DND-41 (cell line): ENCODE measurements around the gene PDLIM4.
A peak's percentile ranks its signal among the peaks of the same experiment; 100 is the strongest.

Experiments
- ATAC-seq: fragments of 200-7000 bp; cut with Tn5 transposase; 3 replicates; pipeline ENCODE4 v1.9.1; 2021; ENCODE audit warnings: low read depth; ENCODE audit not compliant: insufficient read depth
- DNase-seq: peaks from one replicate; pipeline ENCODE4 v3.0.0-alpha.2; 2020
- H2AFZ ChIP-seq: 2 replicates; pipeline ENCODE4 v1.6.0; 2012; ENCODE audit warnings: low read depth, low read length
- H3K27ac ChIP-seq: 2 replicates; pipeline ENCODE4 v1.5.1; 2012; ENCODE audit warnings: low read length, inconsistent platforms
- H3K27me3 ChIP-seq: fragments of 200-600 bp; sonication (generic); 2 replicates; pipeline ENCODE4 v1.6.0; 2012; ENCODE audit warnings: low read length, mild to moderate bottlenecking, inconsistent platforms; ENCODE audit not compliant: insufficient read depth, poor library complexity
- H3K36me3 ChIP-seq: 2 replicates; pipeline ENCODE4 v1.5.1; 2012; ENCODE audit warnings: low read length, inconsistent platforms; ENCODE audit not compliant: insufficient read depth
- H3K4me1 ChIP-seq: 2 replicates; pipeline ENCODE4 v1.5.1; 2012; ENCODE audit warnings: mild to moderate bottlenecking, low read length; ENCODE audit not compliant: insufficient read depth
- H3K4me2 ChIP-seq: 2 replicates; pipeline ENCODE4 v1.6.0; 2012; ENCODE audit warnings: mild to moderate bottlenecking, moderate library complexity, low read length, inconsistent platforms; ENCODE audit not compliant: insufficient read depth
- H3K4me3 ChIP-seq, 2 experiments: fragments of 200-600 bp in 1 of 2; shearing (Covaris generic) in 1 of 2; 2 replicates each; pipeline ENCODE4 v1.5.1; 2012 to 2016; ENCODE audit warnings: inconsistent platforms in 2 of 2, low read length in 2 of 2, mild to moderate bottlenecking in 2 of 2, low read depth in 1 of 2, moderate library complexity in 1 of 2
- H3K79me2 ChIP-seq: 2 replicates; pipeline ENCODE4 v1.6.0; 2012; ENCODE audit warnings: low read length, inconsistent platforms; ENCODE audit not compliant: insufficient read depth
- H3K9ac ChIP-seq: 2 replicates; pipeline ENCODE4 v1.6.0; 2012; ENCODE audit warnings: low read depth, mild to moderate bottlenecking, inconsistent platforms, low read length, moderate library complexity
- H3K9me3 ChIP-seq: 2 replicates; pipeline ENCODE4 v1.5.1; 2012; ENCODE audit warnings: low read length, moderate library complexity, mild to moderate bottlenecking, inconsistent platforms; ENCODE audit not compliant: insufficient read depth, severe bottlenecking
- H4K20me1 ChIP-seq: 2 replicates; pipeline ENCODE4 v1.6.0; 2012; ENCODE audit warnings: low read length; ENCODE audit not compliant: insufficient read depth
- EZH2 ChIP-seq: IDR thresholded peaks from 3 replicates; pipeline ENCODE4 v1.6.1; 2012; ENCODE audit warnings: borderline replicate concordance, low read depth, mild to moderate bottlenecking, moderate library complexity, low read length, inconsistent platforms; ENCODE audit not compliant: severe bottlenecking
- TF ChIP-seq, protein P1 (sequence below): IDR thresholded peaks from 2 replicates; pipeline ENCODE4 v1.5.1; 2012; ENCODE audit warnings: borderline replicate concordance, low read length, moderate library complexity, mild to moderate bottlenecking; ENCODE audit not compliant: poor library complexity, severe bottlenecking; ENCODE audit errors: extremely low read depth

The PDLIM4 gene

DNA sequence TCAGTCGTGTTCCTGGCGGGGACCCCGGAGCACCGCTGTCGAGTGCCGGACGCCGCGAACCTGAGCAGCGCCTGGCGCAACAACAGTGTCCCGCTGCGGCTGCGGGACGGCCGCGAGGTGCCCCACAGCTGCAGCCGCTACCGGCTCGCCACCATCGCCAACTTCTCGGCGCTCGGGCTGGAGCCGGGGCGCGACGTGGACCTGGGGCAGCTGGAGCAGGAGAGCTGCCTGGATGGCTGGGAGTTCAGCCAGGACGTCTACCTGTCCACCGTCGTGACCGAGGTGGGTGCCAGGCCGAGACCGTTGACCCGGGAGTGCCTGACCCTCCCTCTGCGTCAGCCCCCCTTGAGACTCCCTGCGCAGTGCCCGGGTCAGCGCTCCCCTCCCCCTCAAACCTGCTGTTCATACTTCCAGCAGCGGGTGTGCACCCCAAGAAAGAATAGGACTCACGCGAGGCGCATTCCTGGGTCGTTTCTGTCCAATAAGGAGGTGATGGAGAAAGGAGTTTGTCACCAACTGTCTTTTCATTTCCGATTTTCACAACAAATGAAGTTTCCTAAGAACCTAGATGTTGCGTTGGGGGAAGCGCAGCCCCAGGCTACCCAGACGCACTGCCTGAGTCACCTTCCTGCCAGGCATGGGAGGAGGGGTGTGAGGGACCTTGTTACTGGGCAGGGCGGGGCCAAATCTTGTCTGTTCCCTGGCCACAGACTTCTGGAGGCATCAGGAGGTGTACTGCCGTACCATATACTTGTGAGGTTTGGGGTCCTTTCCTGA, 37.4 kb downstream of the PDLIM4 start:
- peak overlapping the region; percentile 98 for H3K4me2 ChIP-seq
- peak overlapping the region; percentile 45 to 82; a peak in 3 of 4 replicates for H3K4me3 ChIP-seq
- H4K20me1 ChIP-seq = no peaks in the 10 kb centered on the region
- H2AFZ ChIP-seq = peak overlapping the region; percentile 98; the same call in 1 of the 2 replicates
- peaks cover 31% of the 10 kb centered on the region for H3K4me1 ChIP-seq
- H3K9ac ChIP-seq = peak overlapping the region; percentile 84
- no peak overlapping the region for H3K27ac ChIP-seq
- ATAC-seq (no peak), DNase-seq (peak; percentile 48)
- peaks cover 38% of the 10 kb centered on the region for H3K27me3 ChIP-seq
- no peaks in the 10 kb centered on the region for H3K36me3 ChIP-seq
- no peaks in the 10 kb centered on the region for H3K9me3 ChIP-seq
- peak; percentile 32 for TF ChIP-seq EZH2
- TF ChIP-seq, protein P1, sequence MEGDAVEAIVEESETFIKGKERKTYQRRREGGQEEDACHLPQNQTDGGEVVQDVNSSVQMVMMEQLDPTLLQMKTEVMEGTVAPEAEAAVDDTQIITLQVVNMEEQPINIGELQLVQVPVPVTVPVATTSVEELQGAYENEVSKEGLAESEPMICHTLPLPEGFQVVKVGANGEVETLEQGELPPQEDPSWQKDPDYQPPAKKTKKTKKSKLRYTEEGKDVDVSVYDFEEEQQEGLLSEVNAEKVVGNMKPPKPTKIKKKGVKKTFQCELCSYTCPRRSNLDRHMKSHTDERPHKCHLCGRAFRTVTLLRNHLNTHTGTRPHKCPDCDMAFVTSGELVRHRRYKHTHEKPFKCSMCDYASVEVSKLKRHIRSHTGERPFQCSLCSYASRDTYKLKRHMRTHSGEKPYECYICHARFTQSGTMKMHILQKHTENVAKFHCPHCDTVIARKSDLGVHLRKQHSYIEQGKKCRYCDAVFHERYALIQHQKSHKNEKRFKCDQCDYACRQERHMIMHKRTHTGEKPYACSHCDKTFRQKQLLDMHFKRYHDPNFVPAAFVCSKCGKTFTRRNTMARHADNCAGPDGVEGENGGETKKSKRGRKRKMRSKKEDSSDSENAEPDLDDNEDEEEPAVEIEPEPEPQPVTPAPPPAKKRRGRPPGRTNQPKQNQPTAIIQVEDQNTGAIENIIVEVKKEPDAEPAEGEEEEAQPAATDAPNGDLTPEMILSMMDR = no peak
- no peaks in the 10 kb centered on the region for H3K79me2 ChIP-seq

DNA sequence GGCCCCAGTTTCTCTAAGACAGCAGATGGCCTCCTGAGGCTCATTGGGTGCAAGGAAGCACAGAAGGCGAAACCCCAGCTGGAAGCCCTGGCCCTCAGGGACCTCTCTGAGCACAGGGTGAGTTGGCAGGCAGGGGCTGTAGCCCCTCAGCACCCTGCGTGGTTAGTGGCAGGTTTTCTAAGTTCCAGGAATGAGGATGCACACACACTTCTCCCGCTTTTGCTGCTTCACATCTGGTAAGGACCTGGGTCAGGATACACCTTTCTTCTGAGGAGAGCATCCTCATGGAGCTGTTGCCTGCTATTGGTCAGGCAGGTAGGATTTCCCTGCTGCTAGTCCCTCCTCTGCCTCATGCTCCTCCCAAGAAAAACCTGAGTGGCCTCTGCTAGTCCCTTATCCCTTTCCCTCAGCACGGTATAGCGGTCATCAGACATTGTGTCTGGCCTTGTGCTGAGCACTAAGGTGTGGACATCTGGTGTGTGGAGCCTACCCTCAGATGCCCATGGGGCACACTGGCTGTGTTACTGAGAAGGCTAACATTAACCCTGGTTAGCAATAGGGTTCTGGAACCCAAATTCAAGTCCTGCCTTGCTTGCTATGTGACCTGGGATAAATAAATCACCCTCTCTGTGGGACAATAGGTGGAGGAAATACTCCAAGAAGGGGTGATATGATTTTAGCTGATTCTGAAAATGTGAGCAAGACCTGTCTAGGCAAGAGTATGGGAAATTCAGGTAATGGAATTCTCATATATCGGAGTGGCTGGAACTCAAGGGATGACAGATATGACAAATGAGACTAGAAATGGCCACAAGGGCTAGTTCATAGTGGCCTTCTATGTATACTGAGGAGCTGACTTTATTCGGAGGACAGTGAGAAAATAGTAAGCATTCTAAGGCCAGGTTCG, 38.3 kb downstream of the PDLIM4 start:
- Histone ChIP-seq H3K9ac (no peak overlapping the region), H3K79me2 (no peaks in the 10 kb centered on the region), H3K4me1 (peaks cover 31% of the 10 kb centered on the region), H4K20me1 (no peaks in the 10 kb centered on the region), H3K9me3 (no peaks in the 10 kb centered on the region), H2AFZ (no peak overlapping the region), H3K27me3 (peaks cover 38% of the 10 kb centered on the region), H3K4me3 (peak overlapping the region in 1 of 2 experiments; percentile 82; a peak in 1 of 4 replicates), H3K36me3 (no peaks in the 10 kb centered on the region), H3K27ac (no peak overlapping the region), H3K4me2 (peak overlapping the region; percentile 98)
- TF ChIP-seq, protein P1 = no peak
- no peak for TF ChIP-seq EZH2
- ATAC-seq (no peak), DNase-seq (no peak)

DNA sequence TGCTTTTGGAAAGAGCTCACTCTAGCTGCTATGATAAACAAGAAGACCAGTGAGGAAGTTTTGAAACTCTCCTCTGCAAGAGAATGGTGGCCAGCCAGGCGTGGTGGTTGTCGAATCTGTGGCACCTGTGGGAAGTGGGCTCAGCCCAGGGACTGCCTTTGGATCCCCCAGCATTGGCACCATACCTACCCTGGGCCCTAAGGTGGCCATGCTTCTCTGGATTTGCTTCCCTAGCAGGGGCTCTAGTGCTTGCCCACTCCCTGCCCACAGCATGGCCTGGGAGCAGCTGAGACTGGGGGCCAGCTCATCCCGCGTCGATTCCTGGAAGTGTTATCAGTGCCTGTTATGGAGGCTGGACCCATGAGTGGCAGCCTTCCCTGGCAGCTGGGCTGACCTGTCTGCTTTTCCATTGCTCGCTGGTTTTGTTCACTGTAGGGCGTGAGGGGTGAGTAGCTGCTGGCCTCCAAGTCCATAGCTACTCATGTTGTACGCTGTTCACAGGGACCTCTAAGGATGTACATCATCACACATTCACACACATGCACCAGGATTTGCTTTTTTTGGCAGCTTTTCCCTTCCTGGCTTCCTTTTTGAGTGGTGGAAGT, 39.0 kb downstream of the PDLIM4 start:
- H3K4me1 ChIP-seq = peaks cover 31% of the 10 kb centered on the region
- DNase-seq (no peak), ATAC-seq (no peak)

More for the DNA sequence above, 39.0 kb downstream of the PDLIM4 start:
- Histone ChIP-seq H3K9ac (no peak overlapping the region), H3K4me3 (no peak overlapping the region), H3K9me3 (no peaks in the 10 kb centered on the region), H3K36me3 (no peaks in the 10 kb centered on the region), H2AFZ (no peak overlapping the region), H3K27me3 (peaks cover 38% of the 10 kb centered on the region), H3K27ac (no peak overlapping the region), H3K79me2 (no peaks in the 10 kb centered on the region), H3K4me2 (no peak overlapping the region), H4K20me1 (no peaks in the 10 kb centered on the region)
- TF ChIP-seq EZH2 = no peak
